Measurements from ENCODE around the gene SCUBE2. TPM values are rescaled to one million over a fixed set of nuclear protein-coding genes. Genes with fewer than 3 reads are reported as not detected.

SCUBE2 gene
- total RNA-seq, 2 donors from 2014 or later = 69.8 to 149 TPM

DNA sequence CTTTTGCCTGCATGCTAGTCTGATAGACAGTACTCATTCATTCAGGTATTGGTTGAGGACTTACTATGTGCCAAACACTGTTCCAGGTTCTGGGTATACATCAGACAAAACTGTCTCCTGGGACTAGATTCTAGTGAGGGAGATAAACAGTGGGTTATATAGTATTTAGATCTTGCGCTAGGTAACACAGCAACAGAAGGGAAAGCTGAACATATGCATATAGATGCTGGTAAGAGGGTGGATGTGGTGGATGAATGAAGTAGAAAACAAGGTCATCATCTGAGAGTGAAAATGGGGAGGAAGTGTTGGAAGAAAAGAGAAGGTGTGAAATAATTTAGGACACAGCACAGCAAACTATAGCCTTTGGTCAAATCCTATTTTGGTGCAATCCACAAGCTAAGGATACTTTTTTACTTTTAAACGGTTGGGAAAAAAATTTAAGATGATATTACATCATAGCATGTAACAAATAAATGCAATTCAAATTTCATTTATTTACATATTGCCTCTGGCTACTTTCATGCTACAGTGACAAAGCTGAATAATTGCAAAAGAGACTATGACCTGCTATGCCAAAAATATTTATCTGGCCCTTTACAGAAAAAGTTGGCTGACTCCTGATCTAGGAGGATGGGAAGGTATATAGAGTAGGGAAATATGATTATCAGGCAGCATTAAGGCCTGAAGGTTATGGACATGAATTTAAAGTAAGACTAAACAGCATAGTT, 120.0 kb downstream of the SCUBE2 start:
- H3K27ac ChIP-seq = no peak overlapping the region
- WGBS = 76% methylated on average over 2 of the region's 2 CpGs
- no peaks in the 10 kb centered on the region for H3K36me3 ChIP-seq
- no peaks in the 10 kb centered on the region for H3K4me1 ChIP-seq (replicated peaks)
- no peak for DNase-seq (ENCODE audit: low spot score)
- TF ChIP-seq POLR2AphosphoS5 (IDR thresholded peaks at IDR 0.05) = no peak
- no peaks in the 10 kb centered on the region for H3K27me3 ChIP-seq (replicated peaks; ENCODE audit: insufficient read depth)
- intact Hi-C loops (cut with DNase I) = no loop called here
- H3K4me3 ChIP-seq = no peak overlapping the region
- H3K9me3 ChIP-seq = no peaks in the 10 kb centered on the region

Small RNA genes within 50 kb of the gene (microRNA-seq; reads per million reads assigned to microRNA genes)
- not detected for gene MIR5691

Small RNA genes within 50 kb of the gene (small RNA-seq; reads per million reads assigned to genes)
- gene MIR5691 = 0.10 to 0.47 reads per million in 2 donors

Other genes starting within 250 kb of the SCUBE2 start
- gene AKIP1, start 180.4 kb downstream of the SCUBE2 start, total RNA-seq = 10 to 100 TPM; 23.8 to 47.1 TPM
- gene C11orf16, start 158.7 kb downstream of the SCUBE2 start, total RNA-seq = not detected
- not detected for gene ASCL3, start 148.6 kb downstream of the SCUBE2 start, total RNA-seq
- 10 to 100 TPM; 51.3 to 58.9 TPM for gene TMEM9B, start 127.2 kb downstream of the SCUBE2 start, total RNA-seq
- 1 to 10 TPM in 1 of 2 donors, under 1 TPM in 1; 0.27 to 6.0 TPM for gene NRIP3, start 87.6 kb downstream of the SCUBE2 start, total RNA-seq
- gene DENND5A, start 173.8 kb upstream of the SCUBE2 start, total RNA-seq = 10 to 100 TPM; 25.4 to 84.6 TPM
- gene TMEM41B, start 223.0 kb upstream of the SCUBE2 start, total RNA-seq = 10 to 100 TPM; 29.9 to 54.6 TPM